ENCODE results near the gene PGAM1.

DNA sequence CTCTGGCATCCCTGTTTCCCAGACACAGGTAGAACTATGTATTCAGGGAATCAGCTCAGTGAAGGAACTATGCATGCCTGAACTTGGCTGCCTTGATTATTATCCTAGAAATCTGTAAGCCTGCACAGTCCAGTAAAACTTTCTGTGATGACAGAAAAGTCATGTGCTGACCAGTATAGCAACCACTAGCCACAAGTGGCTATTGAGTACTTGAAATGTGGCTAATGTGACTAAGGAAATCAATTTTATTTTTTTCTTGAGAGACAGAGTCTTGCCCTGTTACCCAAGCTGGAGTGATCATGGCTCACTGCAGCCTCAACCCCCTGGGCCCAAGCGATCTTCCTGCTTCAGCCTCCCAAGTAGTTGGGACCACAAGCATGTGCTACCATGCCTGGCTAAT, 16.3 kb downstream of the PGAM1 start:
- TF ChIP-seq EZH2 (IDR thresholded peaks at IDR 0.05; ENCODE audit: insufficient read depth, poor library complexity, severe bottlenecking) (no peak), EZH2phosphoT487 (IDR thresholded peaks at IDR 0.05; ENCODE audit: insufficient read depth, low read depth) (no peak)

Data from GM23248 (cell line).